HepG2 (cell line): ENCODE measurements around the gene ARL16. TPM values are rescaled to one million over a fixed set of nuclear protein-coding genes. Genes with fewer than 3 reads are reported as not detected.
A peak's percentile ranks its signal among the peaks of the same experiment; 100 is the strongest.

ENCODE experiments used
- AFF4 ChIP-seq: sonication (generic); formaldehyde crosslinking; IDR thresholded peaks from 2 replicates; pipeline ENCODE4 v1.4.0; 2020; ENCODE audit warnings: missing genetic modification reagents
- CBX2 ChIP-seq, 2 experiments: fragments of 200-600 bp in 1 of 2; sonication (generic); formaldehyde crosslinking in 1 of 2; IDR thresholded peaks; 2 replicates each; pipeline versions ENCODE4 v1.7.0 to v1.8.1; 2018 to 2022; ENCODE audit warnings: low read depth in 2 of 2, low read length in 1 of 2, mild to moderate bottlenecking in 1 of 2, missing genetic modification reagents in 1 of 2
- IKZF4 ChIP-seq: sonication (generic); formaldehyde crosslinking; IDR thresholded peaks from 2 replicates; pipeline ENCODE4 v1.5.1; 2020; ENCODE audit warnings: borderline replicate concordance, mild to moderate bottlenecking, low read depth, missing genetic modification reagents; ENCODE audit errors: not compliant biosample characterization
- ISL2 ChIP-seq: sonication (generic); formaldehyde crosslinking; IDR thresholded peaks from 2 replicates; pipeline ENCODE4 v1.5.0; 2020; ENCODE audit warnings: missing genetic modification reagents
- KDM1A ChIP-seq: IDR thresholded peaks from 2 replicates; pipeline ENCODE4 v1.6.1; 2016; ENCODE audit warnings: missing compliant biosample characterization
- KDM5B ChIP-seq: sonication (generic); formaldehyde crosslinking; IDR thresholded peaks from 2 replicates; pipeline ENCODE4 v1.4.0; 2020; ENCODE audit warnings: missing genetic modification reagents, mild to moderate bottlenecking, borderline replicate concordance
- MEF2D ChIP-seq: sonication (generic); formaldehyde crosslinking; IDR thresholded peaks from 2 replicates; pipeline ENCODE4 v1.5.1; 2020; ENCODE audit warnings: mild to moderate bottlenecking, missing genetic modification reagents
- NFKB2 ChIP-seq: sonication (generic); formaldehyde crosslinking; IDR thresholded peaks from 2 replicates; pipeline ENCODE4 v1.4.0; 2020; ENCODE audit warnings: missing genetic modification reagents, borderline replicate concordance
- NRL ChIP-seq: sonication (generic); formaldehyde crosslinking; IDR thresholded peaks from 2 replicates; pipeline ENCODE4 v1.5.0; 2020; ENCODE audit warnings: missing genetic modification reagents, mild to moderate bottlenecking, moderate library complexity, borderline replicate concordance
- SOX6 ChIP-seq, 2 experiments: fragments of 450-650 bp in 1 of 2; sonication (generic) in 1 of 2; formaldehyde crosslinking in 1 of 2; IDR thresholded peaks; 2 replicates each; pipeline versions ENCODE4 v1.4.0 to v1.6.1; 2017 to 2020; ENCODE audit warnings: antibody characterized with exemption in 1 of 2, mild to moderate bottlenecking in 1 of 2, missing genetic modification reagents in 1 of 2
- TFDP2 ChIP-seq: sonication (generic); formaldehyde crosslinking; IDR thresholded peaks from 2 replicates; pipeline ENCODE4 v1.4.0; 2020; ENCODE audit warnings: missing genetic modification reagents
- THAP9 ChIP-seq: sonication (generic); formaldehyde crosslinking; IDR thresholded peaks from 2 replicates; pipeline ENCODE4; 2020; ENCODE audit warnings: missing genetic modification reagents, mild to moderate bottlenecking, borderline replicate concordance
- XBP1 ChIP-seq: sonication (generic); formaldehyde crosslinking; IDR thresholded peaks from 2 replicates; pipeline ENCODE4 v1.5.0; 2020; ENCODE audit warnings: missing genetic modification reagents
- ZNF10 ChIP-seq: sonication (generic); formaldehyde crosslinking; IDR thresholded peaks from 2 replicates; pipeline ENCODE4 v1.4.0; 2020; ENCODE audit warnings: mild to moderate bottlenecking, low read depth, missing genetic modification reagents, borderline replicate concordance
- ZNF251 ChIP-seq: sonication (generic); formaldehyde crosslinking; IDR thresholded peaks from 2 replicates; pipeline ENCODE4 v1.9.0; 2021; ENCODE audit warnings: mild to moderate bottlenecking, missing genetic modification reagents
- ZNF30 ChIP-seq: sonication (generic); formaldehyde crosslinking; IDR thresholded peaks from 2 replicates; pipeline ENCODE4 v1.5.0; 2020; ENCODE audit warnings: mild to moderate bottlenecking, missing genetic modification reagents
- ZNF546 ChIP-seq: sonication (generic); formaldehyde crosslinking; conservative IDR thresholded peaks from 2 replicates; pipeline ENCODE4 v1.8.1; 2023; ENCODE audit warnings: mild to moderate bottlenecking, missing genetic modification reagents
- ZNF792 ChIP-seq: IDR thresholded peaks from 2 replicates; pipeline ENCODE4 v1.6.1; 2016
- polyA plus RNA-seq, 8 experiments: library from polyadenylated mRNA; depleted of rRNA in 3 of 8; stranded (reverse) in 7 of 8; unstranded in 1 of 8; fragments of >200 nt; fragmentation: Illumina TruSeq in 4 of 8; extraction: Trizol in 4 of 8; gene quantifications; 2 replicates each; pipeline versions ENCODE4 v1.2.1 to v1.2.3, GENCODE V29; 2011 to 2016; ENCODE audit warnings: low read depth in 4 of 8, missing spikeins in 1 of 8, mixed read lengths in 1 of 8; ENCODE audit not compliant: insufficient read depth in 1 of 8
- total RNA-seq, 5 experiments: library from RNA; depleted of rRNA; stranded (reverse); fragments of >200 nt; fragmentation: Illumina TruSeq; extraction: Trizol; gene quantifications; 2 replicates each; pipeline ENCODE4 v1.2.3, GENCODE V29; 2016; ENCODE audit warnings: low read depth in 1 of 5
- TF ChIP-seq, protein P1 (sequence below): IDR thresholded peaks from 2 replicates; pipeline ENCODE4 v1.6.1; 2016; ENCODE audit warnings: low read depth

Gene ARL16
- total and polyA plus RNA-seq, 2 of the 13 experiments (the other 11 are each of a cell fraction or from before 2014, with no cell fraction given): 20.8 to 30.8 TPM

- no peak for TF ChIP-seq AFF4
- TF ChIP-seq ZNF251: no peak
- TF ChIP-seq ZNF546: no peak
- TF ChIP-seq KDM5B: no peak
- TF ChIP-seq ISL2 (CRISPR knock-in tag): no peak
- TF ChIP-seq THAP9: no peak
- no peak for TF ChIP-seq XBP1
- TF ChIP-seq NFKB2 (CRISPR knock-in tag): no peak
- no peak for TF ChIP-seq SOX6 (IDR thresholded peaks at IDR 0.05)
- 0 out of 2 replicates have a peak, but pooled peaks have one; percentile 15 for TF ChIP-seq SOX6 (CRISPR knock-in tag; IDR thresholded peaks at IDR 0.05)
- TF ChIP-seq ZNF792: peak; percentile 22; the same call in 1 of the 2 replicates
- no peak for TF ChIP-seq TFDP2 (CRISPR knock-in tag)
- TF ChIP-seq MEF2D (CRISPR knock-in tag): peak; percentile 87
- TF ChIP-seq ZNF10 (CRISPR knock-in tag): no peak
- TF ChIP-seq CBX2 (IDR thresholded peaks at IDR 0.05; ENCODE audit: low read depth, low read length): no peak
- no peak for TF ChIP-seq CBX2 (CRISPR knock-in tag; IDR thresholded peaks at IDR 0.05; ENCODE audit: low read depth)
- TF ChIP-seq, protein P1, sequence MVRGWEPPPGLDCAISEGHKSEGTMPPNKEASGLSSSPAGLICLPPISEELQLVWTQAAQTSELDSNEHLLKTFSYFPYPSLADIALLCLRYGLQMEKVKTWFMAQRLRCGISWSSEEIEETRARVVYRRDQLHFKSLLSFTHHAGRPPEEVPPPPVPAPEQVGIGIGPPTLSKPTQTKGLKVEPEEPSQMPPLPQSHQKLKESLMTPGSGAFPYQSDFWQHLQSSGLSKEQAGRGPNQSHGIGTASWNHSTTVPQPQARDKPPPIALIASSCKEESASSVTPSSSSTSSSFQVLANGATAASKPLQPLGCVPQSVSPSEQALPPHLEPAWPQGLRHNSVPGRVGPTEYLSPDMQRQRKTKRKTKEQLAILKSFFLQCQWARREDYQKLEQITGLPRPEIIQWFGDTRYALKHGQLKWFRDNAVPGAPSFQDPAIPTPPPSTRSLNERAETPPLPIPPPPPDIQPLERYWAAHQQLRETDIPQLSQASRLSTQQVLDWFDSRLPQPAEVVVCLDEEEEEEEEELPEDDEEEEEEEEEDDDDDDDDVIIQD (CRISPR knock-in tag): 0 out of 2 replicates have a peak, but pooled peaks have one; percentile 21
- no peak for TF ChIP-seq IKZF4 (CRISPR knock-in tag)
- no peak for TF ChIP-seq NRL (CRISPR knock-in tag)
- no peak for TF ChIP-seq ZNF30 (CRISPR knock-in tag)
- no peak for TF ChIP-seq KDM1A (CRISPR knock-in tag)
Measured at GRCh38 chr17:81659038-81659437, 24.6 kb downstream of the ARL16 start (continued).
